ENCODE measurements around the gene MSX2.

GRCh38 chr5:174718880-174719610, 5.3 kb upstream of the MSX2 start:
- TF ChIP-seq POLR2A (IDR thresholded peaks at IDR 0.05; ENCODE audit: control extremely low read depth in 1 of 2, low read depth in 2 of 2, low read length in 2 of 2), result no peak
- no peak for TF ChIP-seq CTCF (IDR thresholded peaks at IDR 0.05; ENCODE audit: control extremely low read depth in 1 of 3, insufficient read depth in 1 of 3, low read depth in 1 of 3, low read length in 3 of 3)
- TF ChIP-seq MAFK (IDR thresholded peaks at IDR 0.05; ENCODE audit: low read depth, low read length), result no peak
- TF ChIP-seq TAF1 (IDR thresholded peaks at IDR 0.05; ENCODE audit: low read depth, low read length), result no peak
- TF ChIP-seq YY1 (IDR thresholded peaks at IDR 0.05; ENCODE audit: low read depth, low read length), result no peak
- no peak for TF ChIP-seq SAP30 (IDR thresholded peaks at IDR 0.05; ENCODE audit: insufficient read depth, insufficient replicate concordance, low read length)
- no peak for TF ChIP-seq SUZ12 (IDR thresholded peaks at IDR 0.05; ENCODE audit: low read length)
- no peak for TF ChIP-seq POLR2AphosphoS5 (IDR thresholded peaks at IDR 0.05; ENCODE audit: low read depth, low read length)
